ENCODE results near the gene RNF166. TPM values are rescaled to one million over a fixed set of nuclear protein-coding genes. Genes with fewer than 3 reads are reported as not detected.

The RNF166 gene
- total RNA-seq = 26.6 TPM

DNA sequence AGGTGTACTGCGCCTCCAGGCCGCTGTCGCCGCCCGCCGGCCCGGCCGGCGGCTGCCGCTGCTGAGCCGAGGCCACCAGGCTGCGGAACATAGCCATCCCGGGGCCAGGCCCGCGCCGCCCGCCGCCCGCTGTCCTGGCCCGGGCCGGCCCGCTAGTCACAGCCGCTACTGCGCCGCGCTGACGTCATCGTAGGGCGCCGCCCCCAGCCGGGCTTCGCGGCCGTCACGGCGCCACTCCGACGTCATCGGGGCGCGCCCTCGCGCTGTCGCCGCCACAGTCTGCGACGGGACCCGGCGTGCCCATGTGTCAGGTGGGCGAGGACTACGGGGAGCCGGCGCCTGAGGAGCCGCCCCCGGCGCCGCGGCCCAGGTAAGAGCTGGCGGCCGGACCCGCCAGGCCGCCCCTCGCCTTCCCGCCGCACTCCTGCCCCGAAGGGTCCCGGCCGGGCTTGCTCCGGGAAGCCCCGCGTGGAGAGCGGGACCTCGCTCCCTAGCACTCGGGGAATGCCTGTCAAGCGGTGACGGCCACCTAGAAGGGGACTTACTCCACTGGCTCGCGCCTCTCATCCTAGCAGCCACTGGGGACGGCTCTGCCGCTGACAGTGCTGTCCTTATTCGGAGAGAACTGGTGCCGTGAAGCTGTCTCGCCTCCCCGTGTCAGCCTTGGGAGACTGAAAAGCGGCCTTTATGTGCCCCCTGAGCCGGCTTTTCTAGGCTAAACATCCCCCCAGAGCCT lies at the start of gene RNF166, which contains the start of gene CTU2:
Gene RNF166, minus strand, starts transcription at position 180 of the 736 bp plus-strand sequence. Its CDS starts 83 bp downstream, at position 97.
Gene CTU2, plus strand, starts transcription at position 275 of the 736 bp plus-strand sequence. Its CDS starts 28 bp downstream, at position 303.

DNA sequence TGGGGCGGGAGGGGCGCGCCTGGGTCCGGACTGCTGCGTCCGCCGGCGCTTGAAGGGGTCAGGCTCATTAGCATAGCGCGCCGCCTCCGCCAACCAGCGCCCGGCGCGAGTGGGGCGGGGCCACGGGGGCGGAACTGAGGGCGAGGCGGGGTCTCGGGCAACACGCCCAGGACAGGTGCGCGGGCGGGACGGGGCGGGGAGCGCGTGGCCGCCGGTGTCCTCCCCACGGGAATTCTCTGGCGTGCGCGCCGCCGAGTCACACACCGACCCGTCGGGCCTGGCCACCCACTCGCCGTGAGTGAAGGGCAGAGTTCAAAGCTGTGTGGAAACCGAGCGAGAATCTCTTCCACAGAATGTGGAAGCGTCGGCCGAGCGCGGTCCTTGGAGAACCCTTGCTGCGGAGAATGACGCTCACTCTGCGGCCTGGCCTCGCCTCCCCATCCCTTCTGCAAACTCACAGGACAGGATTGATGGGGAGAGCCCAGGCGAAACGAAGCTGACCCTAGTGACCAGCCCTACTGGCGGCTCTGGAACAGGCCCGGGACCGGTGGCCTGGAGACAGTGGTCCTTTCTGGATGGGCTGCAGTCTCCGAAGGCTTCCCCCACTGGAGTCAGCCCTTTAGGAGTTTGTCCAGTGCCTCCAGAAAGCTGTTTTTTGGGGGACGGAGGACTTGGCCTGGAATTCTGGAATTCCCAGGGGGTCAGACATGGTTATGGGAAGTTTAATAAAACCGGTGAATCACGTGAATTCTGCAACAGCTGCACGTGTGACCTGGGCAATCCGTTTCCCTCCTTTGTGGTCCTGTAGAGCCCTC lies 19.6 kb downstream of the RNF166 start, which contains the start of gene SNAI3:
Gene SNAI3, minus strand, starts transcription at position 69 of the 815 bp plus-strand sequence. CDS start 101 bp downstream, outside the sequence.

GRCh38 chr16:88662843-88663606 lies 43.2 kb downstream of the RNF166 start, which contains the start of gene MVD:
Gene MVD, minus strand, starts transcription at chr16:88663091. Its CDS starts 11 bp downstream, at chr16:88663080.

DNA sequence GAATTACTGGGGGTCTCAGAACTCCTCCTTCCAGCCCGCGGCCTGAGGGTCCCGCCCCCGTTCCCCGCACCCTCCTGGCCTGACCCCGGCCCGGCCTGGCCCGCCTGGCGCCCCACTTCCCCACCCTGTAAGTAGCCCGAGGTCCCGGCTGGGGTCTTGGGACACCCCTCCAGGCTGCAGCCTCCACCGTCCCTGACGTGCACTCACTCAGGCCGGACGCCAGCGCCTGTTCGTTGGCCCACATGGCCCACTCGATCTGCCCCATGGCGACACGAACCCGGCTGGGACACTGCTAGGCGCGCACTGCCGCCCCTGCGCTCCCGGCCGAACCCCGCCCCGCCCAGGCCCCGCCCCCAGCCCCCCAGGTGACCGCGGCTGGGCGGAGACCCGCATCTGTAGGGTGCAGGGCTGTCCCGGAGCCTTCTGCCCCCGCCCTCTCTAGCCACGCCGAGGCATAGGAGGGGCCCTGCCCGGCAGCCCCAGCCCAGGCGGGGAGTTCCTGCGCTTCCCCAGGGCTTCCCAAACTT lies 55.4 kb downstream of the RNF166 start, which contains the start of gene CYBA:
Gene CYBA, minus strand, starts transcription at position 305 of the 527 bp plus-strand sequence. Its CDS starts 40 bp downstream, at position 265.

Other genes with a start within 250 kb of the RNF166 start
- gene ZC3H18, start 136.0 kb downstream of the RNF166 start, total RNA-seq = 21.1 TPM
- gene IL17C, start 67.8 kb downstream of the RNF166 start, total RNA-seq = 0.35 TPM
- gene CYBA, start 55.4 kb downstream of the RNF166 start, total RNA-seq = 130 TPM
- gene MVD, start 43.3 kb downstream of the RNF166 start, total RNA-seq = 31.6 TPM
- gene SNAI3, start 19.9 kb downstream of the RNF166 start, total RNA-seq = 8.2 TPM
- 12.0 TPM for gene CTU2, start 95 bp upstream of the RNF166 start, total RNA-seq
- 117 TPM for gene PIEZO1, start 78.8 kb upstream of the RNF166 start, total RNA-seq
- gene CDT1, start 97.4 kb upstream of the RNF166 start, total RNA-seq = 19.7 TPM
- 65.5 TPM for gene APRT, start 105.5 kb upstream of the RNF166 start, total RNA-seq
- 25.5 TPM for gene GALNS, start 150.5 kb upstream of the RNF166 start, total RNA-seq
- gene TRAPPC2L, start 150.7 kb upstream of the RNF166 start, total RNA-seq = 38.4 TPM
- gene PABPN1L, start 160.3 kb upstream of the RNF166 start, total RNA-seq = not detected

Measured in metanephros (tissue), 1 donor.